ENCODE measurements around the gene ZRANB1. TPM values are rescaled to one million over a fixed set of nuclear protein-coding genes. Genes with fewer than 3 reads are reported as not detected.

ZRANB1 gene
- total RNA-seq, 2 donors from 2014 or later: 17.9 to 28.7 TPM

GRCh38 chr10:124999433-125000365 is 57.8 kb downstream of the ZRANB1 start:
- H3K4me1 ChIP-seq (replicated peaks): peaks cover 38% of the 10 kb centered on the region
- WGBS: 30% methylated on average over 27 of the region's 29 CpGs
- H3K36me3 ChIP-seq: peaks cover 8 to 15% of the 10 kb centered on the region in 2 donors
- intact Hi-C loops (cut with DNase I): loop anchor here (5.0 kb wide), 2 partner anchors 48 to 153 kb away; no protein-coding TSS in a partner anchor
- H3K4me3 ChIP-seq: no peak overlapping the region
- no peaks in the 10 kb centered on the region for H3K9me3 ChIP-seq
- peak overlapping the region; percentile 72 to 73 for H3K27ac ChIP-seq
- no peak for DNase-seq (ENCODE audit: low spot score)
- H3K27me3 ChIP-seq (replicated peaks; ENCODE audit: insufficient read depth): no peaks in the 10 kb centered on the region
- TF ChIP-seq POLR2AphosphoS5 (IDR thresholded peaks at IDR 0.05) (peak; percentile 18), CTCF (IDR thresholded peaks at IDR 0.05) (no peak), POLR2A (IDR thresholded peaks at IDR 0.05) (no peak)

- Histone ChIP-seq H3K36me3 (peaks cover 8 to 15% of the 10 kb centered on the region in 2 donors), H3K27ac (peak overlapping the region; percentile 72 to 73), H3K4me1 (replicated peaks) (peaks cover 30% of the 10 kb centered on the region), H3K9me3 (no peaks in the 10 kb centered on the region), H3K4me3 (no peak overlapping the region), H3K27me3 (replicated peaks; ENCODE audit: insufficient read depth) (no peaks in the 10 kb centered on the region)
- peak; percentile 64 for DNase-seq (ENCODE audit: low spot score)
- intact Hi-C loops (cut with DNase I): loop anchor here (5.0 kb wide), 1 partner anchor 47 kb away; no protein-coding TSS in a partner anchor
- 15% methylated on average over 30 of the region's 35 CpGs for WGBS
- TF ChIP-seq POLR2A (IDR thresholded peaks at IDR 0.05): no peak
- TF ChIP-seq POLR2AphosphoS5 (IDR thresholded peaks at IDR 0.05): peak; percentile 43
- peak in 3 of 4 experiments; percentile 15 to 25 (median 17) for TF ChIP-seq CTCF (IDR thresholded peaks at IDR 0.05)
Measured at GRCh38 chr10:125000366-125001312, 58.7 kb downstream of the ZRANB1 start.

- intact Hi-C loops (cut with DNase I): loop anchor here (5.0 kb wide), 1 partner anchor 46 kb away; no protein-coding TSS in a partner anchor
- DNase-seq (ENCODE audit: low spot score): no peak
- Histone ChIP-seq H3K36me3 (peaks cover 5 to 12% of the 10 kb centered on the region in 2 donors), H3K4me1 (replicated peaks) (peaks cover 30% of the 10 kb centered on the region), H3K27me3 (replicated peaks; ENCODE audit: insufficient read depth) (no peaks in the 10 kb centered on the region), H3K27ac (peak overlapping the region; percentile 72 to 73), H3K9me3 (no peaks in the 10 kb centered on the region), H3K4me3 (no peak overlapping the region)
- 34% methylated on average over 15 of the region's 21 CpGs for WGBS
- TF ChIP-seq POLR2AphosphoS5 (IDR thresholded peaks at IDR 0.05) (no peak), POLR2A (IDR thresholded peaks at IDR 0.05) (no peak), CTCF (IDR thresholded peaks at IDR 0.05) (peak in 1 of 4 experiments; percentile 7)
Measured at GRCh38 chr10:125001313-125002046, 59.6 kb downstream of the ZRANB1 start.

GRCh38 chr10:125002047-125002422 is 60.1 kb downstream of the ZRANB1 start:
- peaks cover 0 to 6% of the 10 kb centered on the region in 2 donors for H3K36me3 ChIP-seq
- WGBS: 74% methylated on average over 12 of the region's 12 CpGs
- intact Hi-C loops (cut with DNase I): loop anchor here (5.0 kb wide), 1 partner anchor 45 kb away; no protein-coding TSS in a partner anchor
- H3K9me3 ChIP-seq: no peaks in the 10 kb centered on the region
- H3K4me3 ChIP-seq: no peak overlapping the region
- peaks cover 36% of the 10 kb centered on the region for H3K4me1 ChIP-seq (replicated peaks)
- no peaks in the 10 kb centered on the region for H3K27me3 ChIP-seq (replicated peaks; ENCODE audit: insufficient read depth)
- TF ChIP-seq CTCF (IDR thresholded peaks at IDR 0.05): no peak
- TF ChIP-seq POLR2A (IDR thresholded peaks at IDR 0.05): no peak
- no peak for TF ChIP-seq POLR2AphosphoS5 (IDR thresholded peaks at IDR 0.05)
- no peak for DNase-seq (ENCODE audit: low spot score)
- peak overlapping the region; percentile 72 to 73 for H3K27ac ChIP-seq

Measured in prostate gland (tissue), 2 donors.